Ammon's horn (tissue), 1 donor: ENCODE measurements around the gene HECTD1.
A peak's percentile ranks its signal among the peaks of the same experiment; 100 is the strongest.
"Not testable (repeated sequence)": the region's sequence is repeated elsewhere in the genome, so short reads cannot be mapped to it uniquely, and the experiment has no call there.

Experiments used
- DNase-seq: peaks from one replicate; pipeline ENCODE4 v3.0.0-alpha.2; 2016; ENCODE audit warnings: low spot score

The HECTD1 gene

GRCh38 chr14:31207755-31208545 is at the start of gene HECTD1:
HECTD1 (minus strand) TSS chr14:31207793; CDS start chr14:31205936, 1,857 bp downstream.
- DNase-seq = peak; percentile 90

GRCh38 chr14:31257244-31257553 is 49.6 kb upstream of the HECTD1 start:
- DNase-seq = no peak

GRCh38 chr14:31256534-31257243 is 49.1 kb upstream of the HECTD1 start:
- no peak for DNase-seq

GRCh38 chr14:31255918-31256317 is 48.3 kb upstream of the HECTD1 start:
- DNase-seq = not testable (repeated sequence)

GRCh38 chr14:31255286-31255685 is 47.7 kb upstream of the HECTD1 start:
- no peak for DNase-seq

- no peak for DNase-seq
These were observed 46.3 kb upstream of the HECTD1 start for GRCh38 chr14:31253746-31254471.

- no peak for DNase-seq
These were observed 45.3 kb upstream of the HECTD1 start for GRCh38 chr14:31252865-31253264.

- DNase-seq = no peak
These were observed 43.7 kb upstream of the HECTD1 start for GRCh38 chr14:31251028-31251958.

GRCh38 chr14:31244626-31245025 is 37.0 kb upstream of the HECTD1 start:
- DNase-seq = no peak

GRCh38 chr14:31243860-31244259 is 36.3 kb upstream of the HECTD1 start:
- DNase-seq = no peak

GRCh38 chr14:31242161-31242940 is 34.8 kb upstream of the HECTD1 start:
- not testable (repeated sequence) for DNase-seq

GRCh38 chr14:31241450-31242114 is 34.0 kb upstream of the HECTD1 start:
- no peak for DNase-seq

GRCh38 chr14:31239741-31240140 is 32.1 kb upstream of the HECTD1 start:
- DNase-seq = no peak

- no peak for DNase-seq
These were observed 27.9 kb upstream of the HECTD1 start for GRCh38 chr14:31235462-31235861.

- no peak for DNase-seq
These were observed 24.5 kb upstream of the HECTD1 start for GRCh38 chr14:31232081-31232480.

GRCh38 chr14:31231272-31231671 is 23.7 kb upstream of the HECTD1 start:
- not testable (repeated sequence) for DNase-seq

- DNase-seq = no peak
These were observed 23.0 kb upstream of the HECTD1 start for GRCh38 chr14:31230573-31230958.

GRCh38 chr14:31229638-31230572 is 22.3 kb upstream of the HECTD1 start:
- DNase-seq = peak; percentile 67

- no peak for DNase-seq
These were observed 21.4 kb upstream of the HECTD1 start for GRCh38 chr14:31229009-31229408.
